Thyroid gland (tissue), 4 donors: ENCODE measurements around the gene PCDHA11.
"Not testable (repeated sequence)": the region's sequence is repeated elsewhere in the genome, so short reads cannot be mapped to it uniquely, and the experiment has no call there.

Source experiments
- CTCF ChIP-seq, 6 experiments: fragments of 200-600 bp in 3 of 6; fragments of 450-650 bp in 3 of 6; sonication (generic) in 3 of 6; IDR thresholded peaks; one replicate each; pipeline ENCODE4 v1.5.1; 2016 to 2019; ENCODE audit warnings: antibody characterized with exemption in 6 of 6, mild to moderate bottlenecking in 2 of 6, inconsistent platforms in 1 of 6, moderate library complexity in 1 of 6
- POLR2A ChIP-seq, 2 donors: fragments of 450-650 bp; IDR thresholded peaks; one replicate each; pipeline ENCODE4 v1.6.1; 2017; ENCODE audit warnings: antibody characterized with exemption in 2 of 2, mild to moderate bottlenecking in 2 of 2, moderate library complexity in 1 of 2

- TF ChIP-seq CTCF, POLR2A (IDR thresholded peaks at IDR 0.05): not testable (repeated sequence)
These were observed 39.0 kb upstream of the PCDHA11 start for GRCh38 chr5:140829511-140830501.
